Choroid plexus epithelial cell (primary cell): ENCODE results near the gene LDB3.

Experiments
- DNase-seq: peaks from one replicate; pipeline ENCODE4 v3.0.0-alpha.2; 2010; ENCODE audit warnings: low read depth
- H3K4me3 ChIP-seq: 2 replicates; pipeline ENCODE4 v1.5.1; 2011; ENCODE audit warnings: low read depth, mild to moderate bottlenecking, control low read depth, low read length, moderate library complexity
- CTCF ChIP-seq: conservative IDR thresholded peaks from 2 replicates; pipeline ENCODE4 v1.5.1; 2011; ENCODE audit warnings: low read depth, mild to moderate bottlenecking, control low read depth, inconsistent platforms, low read length, moderate library complexity

The LDB3 gene

GRCh38 chr10:86686972-86687371, 18.7 kb downstream of the LDB3 start:
- no peak for TF ChIP-seq CTCF
- no peak for DNase-seq
- H3K4me3 ChIP-seq, result no peak overlapping the region

GRCh38 chr10:86687750-86688149, 19.4 kb downstream of the LDB3 start:
- no peak for TF ChIP-seq CTCF
- H3K4me3 ChIP-seq, result no peak overlapping the region
- DNase-seq, result peak; percentile 85

GRCh38 chr10:86688398-86688921, 20.1 kb downstream of the LDB3 start:
- peak; percentile 86 for TF ChIP-seq CTCF
- peak; percentile 85 for DNase-seq
- H3K4me3 ChIP-seq, result no peak overlapping the region

- H3K4me3 ChIP-seq, result no peak overlapping the region
- TF ChIP-seq CTCF, result no peak
- no peak for DNase-seq
These were observed 20.8 kb downstream of the LDB3 start for GRCh38 chr10:86689146-86689545.

GRCh38 chr10:86690231-86690630, 21.9 kb downstream of the LDB3 start:
- DNase-seq, result no peak
- H3K4me3 ChIP-seq, result no peak overlapping the region
- no peak for TF ChIP-seq CTCF

DNA sequence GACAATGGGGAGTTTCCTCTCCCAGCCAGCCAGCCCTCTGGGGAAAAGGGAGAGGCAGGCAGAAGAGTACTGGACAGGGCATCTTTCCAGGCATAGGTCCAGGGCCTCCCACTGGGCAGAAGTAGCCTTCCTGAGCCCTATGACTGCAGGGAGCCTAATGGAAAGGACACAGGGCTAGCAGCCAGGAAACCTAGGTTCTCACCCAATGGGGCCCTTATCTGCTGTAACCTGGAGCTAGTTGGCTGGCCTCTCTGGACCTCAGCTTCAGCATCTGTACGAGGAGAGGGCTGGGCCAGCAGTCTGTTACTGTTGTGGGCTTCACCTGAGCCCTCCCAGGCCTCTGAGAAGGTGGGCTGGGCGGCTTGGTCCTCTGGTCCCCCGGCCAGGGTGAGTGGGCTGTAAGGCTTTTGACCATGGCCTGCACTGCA, 22.4 kb downstream of the LDB3 start:
- TF ChIP-seq CTCF, result no peak
- no peak overlapping the region for H3K4me3 ChIP-seq
- DNase-seq, result no peak

GRCh38 chr10:86691333-86692022, 23.2 kb downstream of the LDB3 start:
- DNase-seq, result no peak
- H3K4me3 ChIP-seq, result no peak overlapping the region
- TF ChIP-seq CTCF, result no peak
